NT2/D1 (cell line): ENCODE data around the gene NPHP1.
"Not testable (repeated sequence)": the region's sequence is repeated elsewhere in the genome, so short reads cannot be mapped to it uniquely, and the experiment has no call there.

Experiments
- DNase-seq: peaks from one replicate; pipeline ENCODE4 v3.0.0-alpha.2; 2011; ENCODE audit warnings: low read depth, low spot score
- H3K27me3 ChIP-seq: 2 replicates; pipeline ENCODE4 v1.6.0; 2011; ENCODE audit warnings: mild to moderate bottlenecking; ENCODE audit not compliant: insufficient read length, insufficient read depth
- H3K36me3 ChIP-seq: 2 replicates; pipeline ENCODE4 v1.6.1; 2011; ENCODE audit warnings: mild to moderate bottlenecking, low read length, mixed read lengths; ENCODE audit not compliant: insufficient read depth, insufficient read length
- H3K4me1 ChIP-seq: 2 replicates; pipeline ENCODE4 v1.5.1; 2011; ENCODE audit not compliant: insufficient read depth, insufficient read length
- H3K4me3 ChIP-seq: 2 replicates; pipeline ENCODE4 v1.5.1; 2011; ENCODE audit warnings: low read depth; ENCODE audit not compliant: insufficient read length
- H3K9ac ChIP-seq: 2 replicates; pipeline ENCODE4 v1.6.0; 2011; ENCODE audit warnings: low read depth; ENCODE audit not compliant: insufficient read length
- H3K9me3 ChIP-seq: 2 replicates; pipeline ENCODE4 v1.5.1; 2011; ENCODE audit warnings: mild to moderate bottlenecking, low read length; ENCODE audit not compliant: insufficient read depth
- SUZ12 ChIP-seq: IDR thresholded peaks from 2 replicates; pipeline ENCODE4 v1.6.1; 2011; ENCODE audit not compliant: insufficient read length, insufficient read depth; ENCODE audit errors: extremely low read depth
- YY1 ChIP-seq: IDR thresholded peaks from 2 replicates; pipeline ENCODE4 v1.6.1; 2011; ENCODE audit not compliant: insufficient read length, insufficient read depth
- ZNF274 ChIP-seq: IDR thresholded peaks from 2 replicates; pipeline ENCODE4 v1.6.1; 2011; ENCODE audit warnings: mild to moderate bottlenecking, low read depth, low read length

Gene NPHP1

DNA sequence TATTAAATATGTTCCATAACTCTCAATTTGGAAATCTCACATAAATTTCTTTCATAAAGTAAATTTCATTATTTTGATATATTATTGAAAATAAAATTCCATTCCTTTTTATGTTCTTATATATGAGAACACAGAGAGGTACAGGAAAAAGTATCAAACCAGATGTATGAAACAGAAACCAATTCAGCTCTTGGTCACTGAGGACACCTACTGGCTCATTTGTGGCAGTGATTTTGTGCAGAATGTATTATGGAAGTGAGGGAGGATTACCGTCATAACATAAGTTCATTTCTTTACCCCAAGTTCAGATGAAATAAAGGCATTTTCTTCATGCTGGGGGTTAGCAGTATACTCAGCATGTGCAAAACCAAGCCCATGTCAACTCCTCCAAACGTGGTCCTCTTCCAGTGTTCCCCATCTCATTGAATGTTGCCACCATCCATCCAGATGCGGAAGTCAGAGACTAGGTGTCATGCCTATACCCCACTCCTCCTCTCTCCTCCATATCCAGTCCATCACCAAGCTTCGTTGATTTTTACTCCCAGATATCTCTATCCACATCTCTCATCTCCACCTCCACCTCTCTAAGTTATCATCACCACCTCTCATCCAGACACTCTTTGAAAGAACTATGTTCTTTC is 47.5 kb downstream of the NPHP1 start:
- no peak overlapping the region for H3K9ac ChIP-seq
- peak; percentile 25 for DNase-seq
- no peaks in the 10 kb centered on the region for H3K27me3 ChIP-seq
- no peak for TF ChIP-seq ZNF274
- TF ChIP-seq SUZ12: no peak
- no peak for TF ChIP-seq YY1
- H3K36me3 ChIP-seq: no peaks in the 10 kb centered on the region
- H3K4me3 ChIP-seq: no peak overlapping the region
- H3K4me1 ChIP-seq: no peaks in the 10 kb centered on the region
- H3K9me3 ChIP-seq: peaks cover 19% of the 10 kb centered on the region; the same call in 1 of the 2 replicates

DNA sequence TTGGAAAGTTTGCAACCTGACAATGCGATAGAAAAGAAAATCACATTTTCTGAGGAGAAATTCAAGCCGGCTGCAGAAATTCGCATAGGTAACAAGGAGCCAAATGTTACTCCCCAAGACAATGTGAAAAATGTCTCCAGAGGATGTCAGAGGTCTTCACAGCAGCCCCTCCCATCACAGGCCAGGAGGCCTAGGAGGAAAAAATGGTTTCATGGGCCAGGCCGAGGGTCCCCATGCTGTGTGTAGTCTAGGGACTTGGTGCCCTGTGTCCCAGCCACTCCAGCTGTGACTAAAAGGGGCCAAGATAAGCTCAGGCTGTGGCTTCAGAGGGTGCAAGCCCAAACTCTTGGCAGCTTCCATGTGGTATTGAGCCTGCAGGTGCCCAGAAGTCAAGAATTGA is 50.0 kb downstream of the NPHP1 start:
- H3K36me3 ChIP-seq, H3K27me3 ChIP-seq, H3K4me3 ChIP-seq: not testable (repeated sequence)

DNA sequence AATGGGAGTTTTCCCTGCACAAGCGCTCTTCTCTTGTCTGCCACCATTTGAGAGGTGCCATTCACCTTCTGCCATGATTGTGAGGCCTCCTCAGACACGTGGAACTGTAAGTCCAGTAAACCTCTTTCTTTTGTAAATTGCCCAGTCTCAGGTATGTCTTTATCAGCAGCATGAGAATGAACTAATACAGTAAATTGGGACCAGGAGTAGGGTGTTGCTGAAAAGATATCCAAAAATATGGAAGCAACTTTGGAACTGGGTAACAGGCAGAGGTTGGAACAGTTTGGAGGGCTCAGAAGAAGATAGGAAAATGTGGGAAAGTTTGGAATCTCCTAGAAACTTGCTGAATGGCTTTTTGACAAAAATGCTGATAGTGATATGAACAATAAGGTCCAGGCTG is 50.6 kb downstream of the NPHP1 start:
- not testable (repeated sequence) for H3K4me1 ChIP-seq, DNase-seq, H3K27me3 ChIP-seq, H3K4me3 ChIP-seq, H3K9ac ChIP-seq, H3K36me3 ChIP-seq
- H3K9me3 ChIP-seq: peaks cover 19% of the 10 kb centered on the region; the same call in 1 of the 2 replicates

More for the DNA sequence above, 50.0 kb downstream of the NPHP1 start:
- not testable (repeated sequence) for H3K4me1 ChIP-seq, DNase-seq, H3K9ac ChIP-seq
- peaks cover 19% of the 10 kb centered on the region; the same call in 1 of the 2 replicates for H3K9me3 ChIP-seq

DNA sequence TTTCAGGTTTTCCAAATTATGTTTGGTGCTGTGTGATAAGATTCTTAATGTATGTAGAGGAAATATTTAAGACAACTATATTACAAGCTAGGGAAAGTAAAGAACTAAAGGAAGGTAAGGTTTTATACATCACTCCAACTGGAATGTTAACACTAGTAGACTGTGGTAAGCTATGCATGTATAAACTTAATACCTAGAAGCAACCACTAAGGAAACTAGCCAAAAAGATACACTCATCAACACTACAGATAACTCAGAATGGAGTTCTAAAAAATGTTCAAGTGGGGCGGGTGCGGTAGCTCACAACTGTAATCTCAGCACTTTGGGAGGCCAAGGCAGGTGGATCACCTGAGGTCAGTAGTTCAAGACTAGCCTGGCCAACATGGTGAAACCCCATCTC is 51.4 kb downstream of the NPHP1 start:
- H3K4me1 ChIP-seq: no peaks in the 10 kb centered on the region
- no peak overlapping the region for H3K4me3 ChIP-seq
- H3K27me3 ChIP-seq: no peaks in the 10 kb centered on the region
- H3K36me3 ChIP-seq: no peaks in the 10 kb centered on the region
- H3K9ac ChIP-seq: no peak overlapping the region
- no peak for TF ChIP-seq ZNF274
- no peak for TF ChIP-seq YY1
- TF ChIP-seq SUZ12: no peak
- DNase-seq: no peak
- peaks cover 23% of the 10 kb centered on the region; the same call in 1 of the 2 replicates for H3K9me3 ChIP-seq

DNA sequence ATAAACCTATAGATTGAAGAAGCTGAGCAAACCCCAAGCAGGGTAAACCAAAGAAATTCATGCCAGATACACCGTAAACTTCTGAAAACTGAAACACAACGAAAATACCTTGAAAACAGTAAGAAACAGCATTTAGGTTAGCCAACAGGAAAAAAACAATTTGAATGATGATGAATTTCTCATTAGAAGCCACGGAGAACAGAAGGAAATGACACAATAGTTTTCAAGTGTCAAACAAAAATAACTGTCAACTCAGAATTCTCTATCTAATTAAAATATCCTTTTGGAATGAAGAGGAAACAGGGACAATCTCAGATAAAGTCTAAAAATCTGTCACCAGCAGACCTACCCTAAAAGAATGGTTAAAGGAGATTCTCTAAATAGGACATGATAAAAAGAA is 51.9 kb downstream of the NPHP1 start:
- peaks cover 28% of the 10 kb centered on the region for H3K9me3 ChIP-seq
- TF ChIP-seq ZNF274 (no peak), YY1 (no peak), SUZ12 (no peak)
- no peak for DNase-seq
- H3K27me3 ChIP-seq: no peaks in the 10 kb centered on the region
- H3K4me3 ChIP-seq: no peak overlapping the region
- H3K36me3 ChIP-seq: no peaks in the 10 kb centered on the region
- H3K9ac ChIP-seq: no peak overlapping the region
- no peaks in the 10 kb centered on the region for H3K4me1 ChIP-seq

DNA sequence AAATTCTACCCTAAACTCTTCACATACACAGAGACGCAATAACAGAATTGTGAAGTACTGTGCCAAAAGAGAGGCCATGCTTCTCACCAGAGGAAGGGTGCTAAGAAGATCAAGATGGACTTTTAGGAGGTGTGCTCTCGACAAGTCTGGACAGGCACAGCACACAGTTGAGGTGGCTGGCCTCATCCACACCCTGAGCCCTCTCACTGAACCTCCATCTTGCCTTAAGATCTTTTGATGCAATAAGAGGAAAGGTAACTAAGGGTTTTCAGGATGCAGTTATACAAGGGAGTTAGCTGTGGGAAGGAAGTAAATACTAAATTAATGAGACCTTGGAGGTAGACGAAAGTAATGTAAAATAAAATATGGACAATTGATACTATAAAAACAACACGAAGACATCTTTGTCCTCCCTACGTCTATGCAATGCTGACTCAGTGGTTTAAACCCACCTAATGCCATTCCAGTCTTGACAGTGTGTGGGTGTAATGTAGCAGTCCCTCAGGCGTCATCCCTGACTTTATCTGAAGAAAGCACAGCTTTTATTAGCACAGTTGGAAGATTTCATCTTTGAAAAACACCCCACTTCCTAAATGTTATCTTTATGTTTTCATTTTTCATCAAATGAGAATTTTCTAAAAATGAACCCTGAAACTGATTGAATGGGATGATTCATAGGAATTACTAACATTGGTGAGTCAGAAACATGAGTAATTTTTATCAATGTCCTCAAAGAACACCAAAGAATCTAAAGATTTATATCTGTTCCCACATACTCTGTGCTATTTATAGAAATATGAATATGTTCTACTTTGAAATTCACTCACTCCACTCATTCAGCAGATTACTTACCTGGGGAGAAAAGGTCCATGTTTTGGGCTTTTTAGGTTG is 55.2 kb downstream of the NPHP1 start:
- DNase-seq: no peak
- no peak overlapping the region for H3K4me3 ChIP-seq
- no peaks in the 10 kb centered on the region for H3K4me1 ChIP-seq
- H3K36me3 ChIP-seq: no peaks in the 10 kb centered on the region
- no peaks in the 10 kb centered on the region for H3K27me3 ChIP-seq
- H3K9ac ChIP-seq: no peak overlapping the region
- TF ChIP-seq ZNF274: no peak
- TF ChIP-seq SUZ12: no peak
- TF ChIP-seq YY1: no peak
- peaks cover 16% of the 10 kb centered on the region for H3K9me3 ChIP-seq

DNA sequence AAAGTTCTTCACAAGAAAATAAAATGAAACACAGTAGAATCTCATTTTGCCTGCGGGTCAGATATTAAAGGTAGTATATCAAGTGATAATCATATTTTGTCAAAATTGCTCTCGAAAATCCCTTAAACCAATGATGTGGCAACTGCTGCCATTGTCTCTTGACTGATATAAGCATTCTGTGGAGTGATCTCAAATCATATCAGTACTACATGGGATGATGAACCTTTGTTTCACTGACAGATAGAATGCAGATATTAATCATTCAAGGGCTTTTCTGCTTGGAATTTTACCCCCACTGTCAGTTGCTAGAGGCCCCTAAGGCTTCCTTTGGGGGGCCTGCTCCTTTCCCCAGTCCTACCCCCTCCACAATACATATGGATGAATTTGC is 57.9 kb downstream of the NPHP1 start:
- Histone ChIP-seq H3K9ac (no peak overlapping the region), H3K36me3 (no peaks in the 10 kb centered on the region), H3K9me3 (peaks cover 11% of the 10 kb centered on the region), H3K4me1 (no peaks in the 10 kb centered on the region), H3K27me3 (no peaks in the 10 kb centered on the region), H3K4me3 (no peak overlapping the region)
- DNase-seq: no peak
- no peak for TF ChIP-seq ZNF274
- TF ChIP-seq SUZ12: no peak
- no peak for TF ChIP-seq YY1
